Activated T-cell treated with anti-CD3 and anti-CD28 coated beads, Interleukin-2, amount 50 U/mL, for 72 hours (primary cell): Measurements from ENCODE around the gene LIN28B. TPM values are rescaled to one million over a fixed set of nuclear protein-coding genes. Genes with fewer than 3 reads are reported as not detected.
"Not testable (repeated sequence)": the region's sequence is repeated elsewhere in the genome, so short reads cannot be mapped to it uniquely, and the experiment has no call there.

Experiments
- ATAC-seq, 2 donors: fragments of 150-1000 bp; cut with Tn5 transposase; replicated peaks in 1 of 2; 2 replicates each; pipeline ENCODE4 v1.10.0; 2021; ENCODE audit warnings: moderate library complexity in 2 of 2, mild to moderate bottlenecking in 1 of 2
- DNase-seq, 2 donors: peaks; one replicate each; pipeline ENCODE4 v3.0.0; 2021 to 2022; ENCODE audit warnings: mixed read lengths in 1 of 2
- H3K27ac Mint-ChIP-seq: one replicate; pipeline ENCODE4 v1.8.0; 2022; ENCODE audit warnings: mild to moderate bottlenecking, moderate library complexity, mixed read lengths
- H3K27me3 Mint-ChIP-seq: one replicate; pipeline ENCODE4 v1.8.0; 2022; ENCODE audit warnings: low read depth, mixed read lengths
- H3K36me3 Mint-ChIP-seq, 2 donors: one replicate each; pipeline ENCODE4 v1.8.0; 2022; ENCODE audit warnings: mixed read lengths in 2 of 2, mild to moderate bottlenecking in 1 of 2; ENCODE audit not compliant: insufficient read depth in 2 of 2
- H3K4me1 Mint-ChIP-seq: one replicate; pipeline ENCODE4 v1.8.0; 2022; ENCODE audit warnings: low read depth, mixed read lengths
- H3K4me3 Mint-ChIP-seq, 2 donors: one replicate each; pipeline ENCODE4 v1.8.0; 2022; ENCODE audit warnings: mild to moderate bottlenecking in 2 of 2, mixed read lengths in 2 of 2, moderate library complexity in 2 of 2
- H3K9me3 Mint-ChIP-seq, 2 donors: one replicate each; pipeline ENCODE4 v1.8.0; 2022; ENCODE audit warnings: mixed read lengths in 2 of 2
- total RNA-seq, 2 donors: library from RNA; stranded (reverse); gene quantifications; one replicate each; pipeline ENCODE4 v1.2.3, GENCODE V29; 2022

LIN28B gene
- total RNA-seq, 2 donors from 2014 or later = not detected

GRCh38 chr6:104969785-104970581, 13.1 kb downstream of the LIN28B start:
- Mint-ChIP-seq H3K27me3 (no peaks in the 10 kb centered on the region), H3K4me1 (no peaks in the 10 kb centered on the region), H3K9me3 (no peaks in the 10 kb centered on the region), H3K36me3 (no peaks in the 10 kb centered on the region), H3K4me3 (no peak overlapping the region), H3K27ac (no peak overlapping the region)
- no peak for DNase-seq
- no peak for ATAC-seq

DNA sequence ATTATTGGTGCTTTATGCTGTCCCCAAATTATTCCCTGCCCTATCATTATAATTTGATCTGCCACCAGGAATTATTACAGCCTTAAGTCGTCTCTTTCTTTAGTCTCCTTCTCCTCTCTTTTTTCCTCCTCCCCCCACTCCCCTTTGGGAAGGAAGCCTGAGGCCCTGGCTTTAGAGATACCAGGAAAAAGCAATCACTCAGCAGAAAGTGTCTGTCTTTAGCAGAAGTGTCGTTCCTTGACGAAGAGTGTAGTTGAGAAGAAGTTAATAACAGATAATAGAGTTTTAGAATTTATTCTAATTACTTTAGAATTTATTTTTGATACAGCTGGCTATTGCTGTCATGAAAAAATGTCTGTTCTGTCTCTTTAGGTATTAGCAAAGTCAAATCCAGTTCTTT, 16.5 kb downstream of the LIN28B start:
- H3K36me3 Mint-ChIP-seq = no peaks in the 10 kb centered on the region
- ATAC-seq = no peak
- no peak for DNase-seq
- H3K4me3 Mint-ChIP-seq = no peak overlapping the region
- H3K27me3 Mint-ChIP-seq = no peaks in the 10 kb centered on the region
- H3K4me1 Mint-ChIP-seq = no peaks in the 10 kb centered on the region
- no peaks in the 10 kb centered on the region for H3K9me3 Mint-ChIP-seq
- H3K27ac Mint-ChIP-seq = no peak overlapping the region

DNA sequence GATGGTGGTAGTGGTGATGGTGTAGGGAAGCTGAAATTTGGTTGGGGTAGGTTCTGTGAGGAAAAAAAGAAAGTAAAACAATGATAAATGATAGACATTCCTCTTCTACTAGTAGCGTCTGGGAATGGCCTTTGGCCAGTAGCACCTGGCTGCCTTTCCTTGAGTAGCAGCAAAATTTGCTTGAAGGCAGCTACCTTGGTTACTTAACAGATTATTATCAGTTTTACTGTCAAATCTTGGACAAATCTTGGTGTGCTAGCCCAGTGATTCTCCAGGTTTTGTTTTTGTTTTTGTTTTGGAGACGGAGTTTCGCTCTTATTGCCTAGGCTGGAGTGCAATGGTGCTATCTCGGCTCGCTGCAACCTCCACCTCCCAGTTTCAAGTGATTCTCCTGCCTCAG, 26.4 kb downstream of the LIN28B start:
- ATAC-seq (no peak), DNase-seq (no peak)
- H3K27ac Mint-ChIP-seq = no peak overlapping the region
- no peaks in the 10 kb centered on the region for H3K4me1 Mint-ChIP-seq
- H3K4me3 Mint-ChIP-seq = no peak overlapping the region
- no peaks in the 10 kb centered on the region for H3K36me3 Mint-ChIP-seq
- H3K27me3 Mint-ChIP-seq = peaks cover 22% of the 10 kb centered on the region
- no peaks in the 10 kb centered on the region for H3K9me3 Mint-ChIP-seq

GRCh38 chr6:104983776-104984175, 26.9 kb downstream of the LIN28B start:
- ATAC-seq (no peak), DNase-seq (no peak)
- H3K4me1 Mint-ChIP-seq = no peaks in the 10 kb centered on the region
- no peak overlapping the region for H3K27ac Mint-ChIP-seq
- H3K36me3 Mint-ChIP-seq = no peaks in the 10 kb centered on the region
- H3K27me3 Mint-ChIP-seq = peaks cover 22% of the 10 kb centered on the region
- H3K9me3 Mint-ChIP-seq = no peaks in the 10 kb centered on the region
- H3K4me3 Mint-ChIP-seq = no peak overlapping the region

- Mint-ChIP-seq H3K9me3 (no peaks in the 10 kb centered on the region), H3K4me1 (no peaks in the 10 kb centered on the region), H3K4me3 (no peak overlapping the region), H3K27ac (no peak overlapping the region), H3K36me3 (no peaks in the 10 kb centered on the region), H3K27me3 (peaks cover 22% of the 10 kb centered on the region)
- DNase-seq (no peak), ATAC-seq (no peak)
Measured at GRCh38 chr6:104984831-104985230, 27.9 kb downstream of the LIN28B start.

GRCh38 chr6:104985875-104986274, 29.0 kb downstream of the LIN28B start:
- DNase-seq, H3K4me1 Mint-ChIP-seq, H3K27ac Mint-ChIP-seq, ATAC-seq, H3K36me3 Mint-ChIP-seq, H3K4me3 Mint-ChIP-seq, H3K9me3 Mint-ChIP-seq: not testable (repeated sequence)
- peaks cover 22% of the 10 kb centered on the region for H3K27me3 Mint-ChIP-seq

- no peaks in the 10 kb centered on the region for H3K4me1 Mint-ChIP-seq
- H3K27me3 Mint-ChIP-seq = peaks cover 15% of the 10 kb centered on the region
- no peaks in the 10 kb centered on the region for H3K9me3 Mint-ChIP-seq
- DNase-seq (no peak), ATAC-seq (no peak)
- H3K36me3 Mint-ChIP-seq = no peaks in the 10 kb centered on the region
- H3K27ac Mint-ChIP-seq = no peak overlapping the region
- no peak overlapping the region for H3K4me3 Mint-ChIP-seq
Measured at GRCh38 chr6:104986625-104987024, 29.7 kb downstream of the LIN28B start.

DNA sequence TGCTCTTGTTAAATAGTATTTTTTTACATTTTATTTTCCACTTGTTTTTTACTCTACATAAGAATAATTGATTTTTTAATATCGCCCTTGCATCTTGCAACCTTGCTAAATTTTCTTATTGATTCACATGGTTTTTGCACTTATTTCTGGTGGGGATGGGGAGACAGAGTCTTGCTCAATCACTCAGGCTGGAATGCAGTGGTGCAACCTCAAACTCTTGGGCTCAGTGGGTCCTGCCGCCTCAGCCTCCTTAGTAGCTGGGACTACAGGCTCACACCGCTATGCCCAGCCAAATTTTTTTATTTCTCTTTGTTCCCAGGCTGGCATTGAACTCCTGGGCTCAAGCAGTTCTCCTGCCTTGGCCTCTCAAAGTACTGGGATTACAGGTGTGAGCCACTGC, 30.3 kb downstream of the LIN28B start:
- Mint-ChIP-seq H3K4me3 (no peak overlapping the region), H3K9me3 (no peaks in the 10 kb centered on the region), H3K27me3 (peaks cover 11% of the 10 kb centered on the region), H3K4me1 (no peaks in the 10 kb centered on the region), H3K36me3 (no peaks in the 10 kb centered on the region), H3K27ac (no peak overlapping the region)
- DNase-seq = no peak
- no peak for ATAC-seq

- Mint-ChIP-seq H3K27ac (no peak overlapping the region), H3K27me3 (peaks cover 11% of the 10 kb centered on the region), H3K4me1 (no peaks in the 10 kb centered on the region), H3K36me3 (no peaks in the 10 kb centered on the region), H3K9me3 (no peaks in the 10 kb centered on the region), H3K4me3 (no peak overlapping the region)
- no peak for ATAC-seq
- no peak for DNase-seq
Measured at GRCh38 chr6:104990085-104990484, 33.2 kb downstream of the LIN28B start.

- not testable (repeated sequence) for H3K4me3 Mint-ChIP-seq, H3K27ac Mint-ChIP-seq, H3K27me3 Mint-ChIP-seq, DNase-seq, H3K4me1 Mint-ChIP-seq, ATAC-seq, H3K36me3 Mint-ChIP-seq, H3K9me3 Mint-ChIP-seq
Measured at GRCh38 chr6:104991062-104991461, 34.2 kb downstream of the LIN28B start.

- H3K36me3 Mint-ChIP-seq, H3K4me1 Mint-ChIP-seq, DNase-seq, ATAC-seq, H3K27ac Mint-ChIP-seq, H3K9me3 Mint-ChIP-seq, H3K4me3 Mint-ChIP-seq, H3K27me3 Mint-ChIP-seq: not testable (repeated sequence)
Measured at GRCh38 chr6:104993576-104993975, 36.7 kb downstream of the LIN28B start.

- DNase-seq (no peak), ATAC-seq (no peak)
- H3K27me3 Mint-ChIP-seq = no peaks in the 10 kb centered on the region
- no peak overlapping the region for H3K27ac Mint-ChIP-seq
- no peaks in the 10 kb centered on the region for H3K36me3 Mint-ChIP-seq
- no peak overlapping the region for H3K4me3 Mint-ChIP-seq
- no peaks in the 10 kb centered on the region for H3K9me3 Mint-ChIP-seq
- no peaks in the 10 kb centered on the region for H3K4me1 Mint-ChIP-seq
Measured at GRCh38 chr6:104995989-104996617, 39.2 kb downstream of the LIN28B start.

- Mint-ChIP-seq H3K4me1 (no peaks in the 10 kb centered on the region), H3K4me3 (no peak overlapping the region), H3K9me3 (no peaks in the 10 kb centered on the region), H3K27me3 (peaks cover 11% of the 10 kb centered on the region), H3K27ac (no peak overlapping the region), H3K36me3 (no peaks in the 10 kb centered on the region)
- ATAC-seq (no peak), DNase-seq (no peak)
Measured at GRCh38 chr6:105001063-105001462, 44.2 kb downstream of the LIN28B start.

- Mint-ChIP-seq H3K4me1 (no peaks in the 10 kb centered on the region), H3K4me3 (no peak overlapping the region), H3K9me3 (no peaks in the 10 kb centered on the region), H3K36me3 (no peaks in the 10 kb centered on the region), H3K27me3 (peaks cover 12% of the 10 kb centered on the region), H3K27ac (no peak overlapping the region)
- no peak for ATAC-seq
- DNase-seq = no peak
Measured at GRCh38 chr6:105001906-105002305, 45.0 kb downstream of the LIN28B start.
